Neutrophil (primary cell): Measurements from ENCODE around the gene BUB3.

Source experiments
- H3K27ac ChIP-seq: fragments of 200-600 bp; sonication (generic); 2 replicates; pipeline ENCODE4 v1.5.1; 2016; ENCODE audit warnings: mild to moderate bottlenecking, moderate library complexity
- H3K27me3 ChIP-seq: fragments of 200-600 bp; sonication (generic); 2 replicates; pipeline ENCODE4 v1.6.0; 2016; ENCODE audit warnings: mild to moderate bottlenecking
- H3K36me3 ChIP-seq: fragments of 200-600 bp; sonication (generic); 2 replicates; pipeline ENCODE4 v1.5.1; 2017
- H3K4me1 ChIP-seq, 2 experiments: fragments of 200-600 bp in 1 of 2; sonication (generic) in 1 of 2; 1 replicate in 1 of 2; 2 replicates in 1 of 2; pipeline versions ENCODE4 v1.5.1 to v1.6.1; 2013 to 2016; ENCODE audit warnings: low read depth in 1 of 2, low read length in 1 of 2, mild to moderate bottlenecking in 1 of 2, moderate library complexity in 1 of 2; ENCODE audit not compliant: control insufficient read depth in 1 of 2, insufficient read depth in 1 of 2
- H3K4me3 ChIP-seq, 2 experiments: fragments of 200-600 bp in 1 of 2; sonication (generic) in 1 of 2; 1 replicate in 1 of 2; 2 replicates in 1 of 2; pipeline ENCODE4 v1.5.1; 2013 to 2016; ENCODE audit warnings: low read depth in 1 of 2, low read length in 1 of 2, mild to moderate bottlenecking in 1 of 2, moderate library complexity in 1 of 2
- H3K9me3 ChIP-seq: fragments of 200-600 bp; sonication (generic); 2 replicates; pipeline ENCODE4 v1.5.1; 2016
- TF ChIP-seq, protein P1 (sequence below): fragments of 200-600 bp; sonication (generic); IDR thresholded peaks from 2 replicates; pipeline ENCODE4 v1.5.1; 2016; ENCODE audit warnings: antibody characterized with exemption

Gene BUB3

DNA sequence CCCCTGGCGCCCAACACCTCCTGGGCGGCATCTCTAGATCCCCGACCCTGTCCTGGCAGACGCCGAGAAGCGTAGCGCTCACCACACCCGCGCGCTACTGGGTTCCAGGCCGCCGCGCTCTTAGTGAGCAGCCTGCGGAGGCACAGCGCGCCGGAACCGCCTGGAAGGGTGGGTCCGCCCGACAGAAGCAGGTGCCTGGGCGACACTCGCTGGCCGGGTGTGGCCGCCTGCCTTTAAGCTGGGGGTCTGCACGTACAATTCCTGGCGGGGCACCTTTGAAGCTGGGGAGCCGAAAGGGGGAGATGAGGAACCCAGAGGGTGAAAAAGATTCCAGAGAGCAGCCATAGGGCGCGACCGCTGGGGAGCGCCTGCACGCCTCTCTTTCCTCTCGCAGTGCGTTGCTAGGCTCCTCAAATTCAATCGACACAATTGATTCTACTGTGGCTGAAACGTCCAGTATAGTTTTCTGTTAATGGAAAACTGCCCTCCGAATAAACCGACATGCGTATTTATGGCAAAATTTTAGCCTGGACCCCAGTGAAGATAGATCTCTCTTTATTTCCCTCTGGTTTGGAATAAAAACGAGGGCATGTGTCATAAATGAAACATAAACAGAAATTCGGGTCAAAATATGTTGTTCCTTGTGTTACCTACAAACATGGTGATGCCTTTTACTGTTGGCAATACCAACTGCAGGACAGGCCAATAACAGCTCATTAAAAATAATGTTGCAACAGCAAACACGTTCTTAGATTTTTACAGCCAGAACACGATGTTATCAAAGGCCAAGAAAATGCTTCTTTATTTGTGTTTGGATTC lies 13.8 kb upstream of the BUB3 start:
- no peak overlapping the region for H3K4me3 ChIP-seq
- no peaks in the 10 kb centered on the region for H3K9me3 ChIP-seq
- TF ChIP-seq, protein P1, sequence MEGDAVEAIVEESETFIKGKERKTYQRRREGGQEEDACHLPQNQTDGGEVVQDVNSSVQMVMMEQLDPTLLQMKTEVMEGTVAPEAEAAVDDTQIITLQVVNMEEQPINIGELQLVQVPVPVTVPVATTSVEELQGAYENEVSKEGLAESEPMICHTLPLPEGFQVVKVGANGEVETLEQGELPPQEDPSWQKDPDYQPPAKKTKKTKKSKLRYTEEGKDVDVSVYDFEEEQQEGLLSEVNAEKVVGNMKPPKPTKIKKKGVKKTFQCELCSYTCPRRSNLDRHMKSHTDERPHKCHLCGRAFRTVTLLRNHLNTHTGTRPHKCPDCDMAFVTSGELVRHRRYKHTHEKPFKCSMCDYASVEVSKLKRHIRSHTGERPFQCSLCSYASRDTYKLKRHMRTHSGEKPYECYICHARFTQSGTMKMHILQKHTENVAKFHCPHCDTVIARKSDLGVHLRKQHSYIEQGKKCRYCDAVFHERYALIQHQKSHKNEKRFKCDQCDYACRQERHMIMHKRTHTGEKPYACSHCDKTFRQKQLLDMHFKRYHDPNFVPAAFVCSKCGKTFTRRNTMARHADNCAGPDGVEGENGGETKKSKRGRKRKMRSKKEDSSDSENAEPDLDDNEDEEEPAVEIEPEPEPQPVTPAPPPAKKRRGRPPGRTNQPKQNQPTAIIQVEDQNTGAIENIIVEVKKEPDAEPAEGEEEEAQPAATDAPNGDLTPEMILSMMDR: no peak
- no peaks in the 10 kb centered on the region for H3K36me3 ChIP-seq
- H3K27ac ChIP-seq: no peak overlapping the region
- peaks cover 100% of the 10 kb centered on the region for H3K27me3 ChIP-seq
- peaks cover 0 to 11% of the 10 kb centered on the region in 2 experiments for H3K4me1 ChIP-seq

DNA sequence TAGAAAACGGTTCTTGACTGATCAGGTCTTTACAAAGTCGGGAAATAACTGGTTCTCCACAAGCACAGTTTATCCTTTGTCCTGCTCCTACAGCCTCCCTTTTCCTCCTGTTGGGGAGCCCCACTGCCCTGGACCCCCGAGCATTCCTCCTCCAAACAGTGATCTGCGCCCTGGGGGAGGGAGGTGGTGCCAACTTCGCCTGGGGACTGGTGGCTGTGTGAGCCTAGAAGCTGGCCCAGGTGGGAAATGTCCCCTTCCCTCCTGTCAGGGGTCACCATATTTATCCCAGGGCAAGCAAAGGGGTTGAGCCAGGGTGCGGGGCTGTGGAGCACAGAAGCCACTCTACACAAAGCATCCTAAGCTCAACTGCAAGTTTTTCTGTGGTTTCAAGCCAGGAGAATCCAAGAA lies 13.2 kb upstream of the BUB3 start:
- H3K27me3 ChIP-seq: peaks cover 100% of the 10 kb centered on the region
- H3K36me3 ChIP-seq: no peaks in the 10 kb centered on the region
- H3K4me1 ChIP-seq: peaks cover 0 to 5% of the 10 kb centered on the region in 2 experiments
- TF ChIP-seq, protein P1: no peak
- no peaks in the 10 kb centered on the region for H3K9me3 ChIP-seq
- no peak overlapping the region for H3K4me3 ChIP-seq
- H3K27ac ChIP-seq: no peak overlapping the region

DNA sequence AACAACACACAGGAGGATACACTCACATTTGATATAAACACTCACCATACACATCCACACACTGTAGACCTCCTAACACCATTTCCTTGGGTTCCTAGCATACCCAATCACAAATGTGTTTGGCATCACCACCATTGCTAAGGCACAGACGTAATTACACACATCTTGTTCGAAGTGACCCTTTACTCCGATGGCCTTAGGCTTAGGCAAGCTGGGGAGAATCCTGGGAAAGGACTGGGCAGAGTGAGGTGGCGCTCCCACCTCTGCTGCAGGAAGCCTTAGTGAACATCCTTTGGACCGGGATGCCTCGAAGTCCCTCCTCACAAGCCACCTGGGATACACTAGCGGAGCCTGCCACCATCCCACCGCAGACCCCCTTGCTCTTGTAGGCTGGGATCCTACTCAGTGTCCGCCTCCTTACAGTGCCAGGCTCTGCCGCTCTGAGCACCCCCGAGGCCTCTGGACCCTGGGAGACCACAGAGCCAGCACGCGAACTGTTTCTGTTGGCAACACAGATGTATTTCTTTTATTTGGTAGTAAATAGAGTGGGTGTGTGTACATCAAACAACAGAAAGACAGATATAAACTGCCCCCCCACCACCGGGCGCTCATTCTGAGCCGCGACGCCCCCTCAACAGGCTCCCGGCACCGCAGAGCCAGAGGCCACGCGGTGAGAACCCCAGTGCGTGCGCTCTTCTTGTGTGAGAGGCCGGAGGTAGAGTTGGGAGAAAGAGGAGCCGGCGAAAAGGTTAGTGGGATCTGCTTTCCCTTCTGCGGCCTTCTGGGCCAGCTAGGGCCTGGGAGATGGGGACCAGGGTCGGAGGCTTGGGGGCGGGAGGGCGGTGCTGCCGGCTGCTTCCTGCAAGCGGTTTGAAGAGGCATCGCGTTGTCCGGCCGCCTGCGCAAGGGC lies 12.2 kb upstream of the BUB3 start:
- no peak overlapping the region for H3K4me3 ChIP-seq
- peaks cover 0 to 11% of the 10 kb centered on the region in 2 experiments for H3K4me1 ChIP-seq
- TF ChIP-seq, protein P1: no peak
- H3K9me3 ChIP-seq: no peaks in the 10 kb centered on the region
- no peak overlapping the region for H3K27ac ChIP-seq
- H3K27me3 ChIP-seq: peaks cover 100% of the 10 kb centered on the region
- no peaks in the 10 kb centered on the region for H3K36me3 ChIP-seq

DNA sequence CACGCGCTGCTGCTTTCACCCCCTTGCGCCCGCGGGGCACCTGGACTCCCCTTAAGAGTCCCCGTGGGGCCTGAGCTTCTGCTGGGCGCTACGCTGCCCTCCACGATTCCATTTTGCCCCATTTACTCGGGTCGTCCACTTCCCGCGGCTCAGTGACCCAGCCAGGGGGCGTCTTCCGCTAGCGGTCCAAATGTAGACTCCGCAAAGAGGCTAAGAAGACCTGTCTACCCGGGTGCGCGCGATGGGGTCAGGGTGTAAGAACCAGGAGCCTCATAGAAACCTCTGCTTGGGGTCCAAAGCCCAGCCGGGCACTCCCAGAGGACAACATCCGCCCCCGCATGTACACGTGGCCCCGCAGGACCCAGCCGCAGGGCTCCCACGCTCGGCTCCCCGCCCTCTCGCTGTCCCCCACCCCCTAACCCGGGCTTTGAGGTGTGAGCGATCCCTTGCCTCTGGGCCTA lies 11.5 kb upstream of the BUB3 start:
- peaks cover 100% of the 10 kb centered on the region for H3K27me3 ChIP-seq
- no peak overlapping the region for H3K27ac ChIP-seq
- H3K9me3 ChIP-seq: no peaks in the 10 kb centered on the region
- H3K4me1 ChIP-seq: peaks cover 0 to 6% of the 10 kb centered on the region in 2 experiments
- H3K36me3 ChIP-seq: no peaks in the 10 kb centered on the region
- no peak overlapping the region for H3K4me3 ChIP-seq
- TF ChIP-seq, protein P1: no peak

DNA sequence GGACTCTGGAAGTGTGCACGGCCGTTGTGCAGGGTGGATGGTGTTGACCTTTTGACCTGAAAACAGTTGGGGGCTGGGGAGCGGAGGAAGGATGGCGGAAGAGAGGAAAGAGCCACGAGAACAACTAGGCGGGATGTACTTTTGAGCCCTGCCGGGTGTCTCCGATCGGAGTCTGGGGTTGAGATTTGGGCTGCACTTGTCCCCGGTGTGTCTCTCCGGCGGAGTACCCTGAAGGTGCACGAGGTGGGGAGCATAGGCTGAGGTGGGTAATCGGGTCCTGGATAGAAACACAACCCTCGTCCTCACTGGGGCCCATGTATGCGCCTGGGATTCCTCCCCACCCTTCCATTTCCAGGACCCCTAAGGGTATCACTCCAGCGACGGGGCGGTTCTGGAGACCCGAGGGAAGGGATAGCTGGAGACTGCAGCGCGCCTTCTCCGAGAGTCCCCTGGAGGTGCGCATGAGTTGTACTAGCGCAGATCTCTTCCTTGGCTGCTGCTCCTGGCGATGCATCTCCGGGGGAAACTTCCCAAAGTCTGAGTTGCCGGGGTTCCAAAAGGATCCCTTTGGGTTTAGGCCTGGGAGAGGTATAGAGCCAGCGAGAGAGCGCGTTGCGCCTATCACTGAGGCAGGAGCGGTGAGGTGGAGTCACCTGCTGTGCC lies 10.9 kb upstream of the BUB3 start:
- Histone ChIP-seq H3K4me3 (no peak overlapping the region), H3K4me1 (peaks cover 0 to 12% of the 10 kb centered on the region in 2 experiments), H3K27ac (no peak overlapping the region), H3K36me3 (no peaks in the 10 kb centered on the region), H3K9me3 (no peaks in the 10 kb centered on the region), H3K27me3 (peaks cover 100% of the 10 kb centered on the region)
- TF ChIP-seq, protein P1: no peak
